Natural killer cell (primary cell): ENCODE data around the gene HCRTR1. TPM values are rescaled to one million over a fixed set of nuclear protein-coding genes. Genes with fewer than 3 reads are reported as not detected.

Experiments
- ATAC-seq, 3 donors: fragments of 150-1000 bp in 2 of 3; fragments of 200-7000 bp in 1 of 3; cut with Tn5 transposase; 1 replicate in 1 of 3; 2 replicates in 2 of 3; pipeline ENCODE4 v1.10.0; 2021; ENCODE audit warnings: mild to moderate bottlenecking in 2 of 3, moderate library complexity in 2 of 3
- DNase-seq, 2 donors: peaks; one replicate each; pipeline versions ENCODE4 v3.0.0 to v3.0.0-alpha.2; 2013 to 2021; ENCODE audit warnings: mixed read lengths in 1 of 2
- H3K27ac ChIP-seq: one replicate; pipeline ENCODE4 v1.5.1; 2013; ENCODE audit warnings: mild to moderate bottlenecking, low read length
- H3K27me3 ChIP-seq: one replicate; pipeline ENCODE4 v1.6.1; 2013; ENCODE audit warnings: low read length; ENCODE audit not compliant: control insufficient read depth, insufficient read depth
- H3K36me3 ChIP-seq: one replicate; pipeline ENCODE4 v1.6.1; 2013; ENCODE audit warnings: low read length; ENCODE audit not compliant: control insufficient read depth, insufficient read depth
- H3K4me1 ChIP-seq: one replicate; pipeline ENCODE4 v1.6.1; 2013; ENCODE audit warnings: low read length; ENCODE audit not compliant: control insufficient read depth, insufficient read depth
- H3K4me3 ChIP-seq: one replicate; pipeline ENCODE4 v1.5.1; 2013; ENCODE audit warnings: low read length
- H3K9me3 ChIP-seq: one replicate; pipeline ENCODE4 v1.6.1; 2013; ENCODE audit warnings: low read length; ENCODE audit not compliant: control insufficient read depth, insufficient read depth
- H3K27ac Mint-ChIP-seq, 2 donors: one replicate each; pipeline ENCODE4 v1.8.0; 2022; ENCODE audit warnings: mild to moderate bottlenecking in 2 of 2, mixed read lengths in 2 of 2, moderate library complexity in 1 of 2
- H3K27me3 Mint-ChIP-seq, 2 donors: one replicate each; pipeline ENCODE4 v1.8.0; 2022; ENCODE audit warnings: low read depth in 2 of 2, mixed read lengths in 2 of 2
- H3K36me3 Mint-ChIP-seq: one replicate; pipeline ENCODE4 v1.8.0; 2022; ENCODE audit warnings: mixed read lengths
- H3K4me1 Mint-ChIP-seq, 2 donors: one replicate each; pipeline ENCODE4 v1.8.0; 2022; ENCODE audit warnings: mixed read lengths in 2 of 2
- H3K4me3 Mint-ChIP-seq: one replicate; pipeline ENCODE4 v1.8.0; 2022; ENCODE audit warnings: mild to moderate bottlenecking, moderate library complexity, mixed read lengths
- H3K9me3 Mint-ChIP-seq, 2 donors: one replicate each; pipeline ENCODE4 v1.8.0; 2022; ENCODE audit warnings: mixed read lengths in 2 of 2
- WGBS: methylation state at CpG from one replicate; pipeline ENCODE4 v1.1.7; 2013; ENCODE audit warnings: missing lambda C conversion rate; ENCODE audit not compliant: insufficient coverage; 5-methylcytosine and 5-hydroxymethylcytosine counted together
- intact Hi-C: fragments of 100-400 bp; cut with micrococcal nuclease; formaldehyde crosslinking; loops from one replicate; pipeline ENCODE4 v1.14.2; 2022
- total RNA-seq, 4 donors: library from RNA; stranded (reverse); fragments of 120-200 nt in 1 of 4; gene quantifications; one replicate each; pipeline versions ENCODE4 v1.2.3 to v1.2.4, GENCODE V29; 2013 to 2022
- TF ChIP-seq, protein P1 (sequence below): fragments of 200-600 bp; IDR thresholded peaks from one replicate; pipeline ENCODE4 v1.8.0; 2022; ENCODE audit warnings: antibody characterized with exemption

Gene HCRTR1
- total RNA-seq, 3 donors from 2014 or later (not counting 1 experiment from before 2014, with no cell fraction given) = not detected

DNA sequence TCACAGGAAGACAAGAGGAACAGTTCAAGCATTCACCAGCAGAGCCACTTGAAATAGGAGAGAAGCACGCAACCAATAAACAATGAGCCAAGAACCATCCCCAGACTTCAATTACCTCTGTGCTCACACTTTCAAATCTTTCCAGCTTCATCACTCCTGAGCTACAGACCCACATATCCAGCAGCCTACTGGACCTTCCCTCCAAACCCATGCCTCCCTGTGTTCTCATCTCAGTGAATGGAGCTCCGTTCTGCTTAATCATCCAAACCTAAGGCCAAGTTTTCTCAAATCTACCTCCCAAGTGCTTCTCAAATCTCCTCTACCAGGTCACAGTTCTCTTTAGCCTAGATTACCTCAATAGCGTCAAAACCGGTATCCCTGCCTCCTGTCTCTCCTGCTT, 23.5 kb downstream of the HCRTR1 start:
- no peaks in the 10 kb centered on the region for H3K9me3 Mint-ChIP-seq
- ATAC-seq (no peak), DNase-seq (no peak)
- Histone ChIP-seq H3K9me3 (no peaks in the 10 kb centered on the region), H3K4me1 (peaks cover 25% of the 10 kb centered on the region), H3K27ac (no peak overlapping the region), H3K36me3 (peaks cover 2% of the 10 kb centered on the region), H3K27me3 (no peaks in the 10 kb centered on the region), H3K4me3 (no peak overlapping the region)
- H3K27me3 Mint-ChIP-seq = no peaks in the 10 kb centered on the region
- H3K36me3 Mint-ChIP-seq = no peaks in the 10 kb centered on the region
- over 99% methylated on average over 4 of the region's 4 CpGs for WGBS
- TF ChIP-seq, protein P1, sequence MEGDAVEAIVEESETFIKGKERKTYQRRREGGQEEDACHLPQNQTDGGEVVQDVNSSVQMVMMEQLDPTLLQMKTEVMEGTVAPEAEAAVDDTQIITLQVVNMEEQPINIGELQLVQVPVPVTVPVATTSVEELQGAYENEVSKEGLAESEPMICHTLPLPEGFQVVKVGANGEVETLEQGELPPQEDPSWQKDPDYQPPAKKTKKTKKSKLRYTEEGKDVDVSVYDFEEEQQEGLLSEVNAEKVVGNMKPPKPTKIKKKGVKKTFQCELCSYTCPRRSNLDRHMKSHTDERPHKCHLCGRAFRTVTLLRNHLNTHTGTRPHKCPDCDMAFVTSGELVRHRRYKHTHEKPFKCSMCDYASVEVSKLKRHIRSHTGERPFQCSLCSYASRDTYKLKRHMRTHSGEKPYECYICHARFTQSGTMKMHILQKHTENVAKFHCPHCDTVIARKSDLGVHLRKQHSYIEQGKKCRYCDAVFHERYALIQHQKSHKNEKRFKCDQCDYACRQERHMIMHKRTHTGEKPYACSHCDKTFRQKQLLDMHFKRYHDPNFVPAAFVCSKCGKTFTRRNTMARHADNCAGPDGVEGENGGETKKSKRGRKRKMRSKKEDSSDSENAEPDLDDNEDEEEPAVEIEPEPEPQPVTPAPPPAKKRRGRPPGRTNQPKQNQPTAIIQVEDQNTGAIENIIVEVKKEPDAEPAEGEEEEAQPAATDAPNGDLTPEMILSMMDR = no peak
- no peak overlapping the region for H3K4me3 Mint-ChIP-seq
- no peak overlapping the region for H3K27ac Mint-ChIP-seq
- peaks cover 50 to 56% of the 10 kb centered on the region in 2 donors for H3K4me1 Mint-ChIP-seq
- intact Hi-C loops = no loop called here

DNA sequence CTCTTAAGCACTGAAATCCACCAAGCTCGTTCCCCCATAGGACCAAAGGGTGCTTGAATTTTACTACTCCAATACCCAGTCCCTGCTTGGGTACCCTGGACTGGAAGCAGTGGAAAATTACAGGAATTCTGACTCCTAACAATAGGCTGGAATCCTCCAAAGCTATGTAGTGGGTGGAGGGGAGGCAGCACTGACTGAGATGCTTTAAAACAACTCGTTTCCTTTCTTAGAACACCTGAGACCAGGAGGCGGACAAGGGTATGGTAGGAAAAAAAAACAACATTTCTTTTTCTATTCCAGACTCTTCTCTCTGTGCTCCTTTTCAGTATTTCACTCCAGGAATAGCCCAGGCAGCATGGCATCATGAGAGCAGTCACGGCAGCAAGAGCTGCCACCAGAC, 24.9 kb downstream of the HCRTR1 start:
- peaks cover 27% of the 10 kb centered on the region for H3K4me1 ChIP-seq
- peaks cover 41 to 55% of the 10 kb centered on the region in 2 donors for H3K4me1 Mint-ChIP-seq
- no peak overlapping the region for H3K27ac ChIP-seq
- no peak for DNase-seq
- TF ChIP-seq, protein P1 = no peak
- no peaks in the 10 kb centered on the region for H3K27me3 ChIP-seq
- intact Hi-C loops = no loop called here
- H3K36me3 Mint-ChIP-seq = no peaks in the 10 kb centered on the region
- H3K4me3 Mint-ChIP-seq = no peak overlapping the region
- H3K9me3 ChIP-seq = no peaks in the 10 kb centered on the region
- WGBS = 97% methylated on average over 2 of the region's 4 CpGs
- H3K27me3 Mint-ChIP-seq = no peaks in the 10 kb centered on the region
- H3K4me3 ChIP-seq = no peak overlapping the region
- H3K36me3 ChIP-seq = peaks cover 2% of the 10 kb centered on the region
- H3K27ac Mint-ChIP-seq = no peak overlapping the region
- no peak for ATAC-seq
- no peaks in the 10 kb centered on the region for H3K9me3 Mint-ChIP-seq

DNA sequence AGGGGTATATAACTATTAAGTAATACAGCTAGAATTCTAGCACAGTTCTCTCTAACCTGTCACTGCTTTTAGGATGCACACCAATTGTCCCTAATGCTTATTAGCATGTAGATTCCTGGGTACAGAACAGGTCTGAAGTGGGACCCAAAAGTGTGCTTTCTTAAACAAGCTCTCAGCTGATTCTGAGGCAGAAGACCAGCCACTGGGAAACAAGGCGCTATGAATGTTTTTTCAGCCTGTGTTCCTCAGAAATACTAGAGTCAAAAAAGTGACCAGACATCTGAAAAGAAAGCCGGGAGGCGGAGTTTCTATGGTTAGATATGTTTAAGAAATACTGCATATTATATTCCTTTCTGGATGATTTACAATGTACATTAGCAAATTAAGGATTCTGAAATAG, 25.4 kb downstream of the HCRTR1 start:
- intact Hi-C loops = no loop called here
- Histone ChIP-seq H3K4me3 (no peak overlapping the region), H3K4me1 (peaks cover 27% of the 10 kb centered on the region), H3K27ac (no peak overlapping the region), H3K27me3 (no peaks in the 10 kb centered on the region), H3K9me3 (no peaks in the 10 kb centered on the region), H3K36me3 (peaks cover 2% of the 10 kb centered on the region)
- TF ChIP-seq, protein P1 = no peak
- peak overlapping the region; percentile 100 for H3K4me3 Mint-ChIP-seq
- 98% methylated on average over 2 of the region's 3 CpGs for WGBS
- no peaks in the 10 kb centered on the region for H3K9me3 Mint-ChIP-seq
- ATAC-seq (no peak), DNase-seq (no peak)
- no peaks in the 10 kb centered on the region for H3K36me3 Mint-ChIP-seq
- peaks cover 36 to 50% of the 10 kb centered on the region in 2 donors for H3K4me1 Mint-ChIP-seq
- no peaks in the 10 kb centered on the region for H3K27me3 Mint-ChIP-seq
- H3K27ac Mint-ChIP-seq = peak overlapping the region in 1 of 2 donors; percentile 100

GRCh38 chr1:31643976-31644559, 26.6 kb downstream of the HCRTR1 start:
- Histone ChIP-seq H3K27ac (peak overlapping the region; percentile 88), H3K27me3 (no peaks in the 10 kb centered on the region), H3K4me3 (peak overlapping the region; percentile 57), H3K9me3 (no peaks in the 10 kb centered on the region), H3K4me1 (peaks cover 23% of the 10 kb centered on the region), H3K36me3 (peaks cover 2% of the 10 kb centered on the region)
- no peaks in the 10 kb centered on the region for H3K9me3 Mint-ChIP-seq
- H3K36me3 Mint-ChIP-seq = no peaks in the 10 kb centered on the region
- H3K27ac Mint-ChIP-seq = peak overlapping the region; percentile 100
- ATAC-seq = peak; percentile 58 to 81 (median 60)
- DNase-seq = no peak
- intact Hi-C loops = no loop called here
- H3K27me3 Mint-ChIP-seq = no peaks in the 10 kb centered on the region
- WGBS = 6% methylated on average over 18 of the region's 18 CpGs
- H3K4me1 Mint-ChIP-seq = peaks cover 34 to 39% of the 10 kb centered on the region in 2 donors
- TF ChIP-seq, protein P1 = no peak
- H3K4me3 Mint-ChIP-seq = peak overlapping the region; percentile 100
